Measurements from ENCODE around the gene RFNG.

RFNG gene

GRCh38 chr17:82012640-82013295 is 38.8 kb downstream of the RFNG start:
- no peak for DNase-seq

DNA sequence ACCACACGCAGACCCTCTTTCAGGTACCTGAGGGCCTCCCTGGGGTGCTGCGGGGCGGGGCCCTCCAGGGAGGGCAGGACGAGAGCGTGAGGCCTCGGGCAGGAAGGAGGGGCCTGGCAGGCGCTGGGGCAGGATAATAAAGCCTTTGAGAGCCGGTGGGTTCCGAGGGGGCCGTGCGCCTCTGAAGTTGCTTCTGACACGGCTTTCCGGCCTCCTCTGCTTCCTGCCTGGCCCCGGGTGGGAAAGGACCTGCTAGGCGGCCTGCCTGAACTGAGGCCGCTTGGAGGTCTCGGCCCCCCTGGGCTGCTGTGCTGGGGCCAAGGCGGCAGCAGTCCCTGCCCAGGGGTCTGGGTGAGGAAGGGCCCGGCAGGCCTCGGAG is 39.4 kb downstream of the RFNG start:
- DNase-seq = no peak

DNA sequence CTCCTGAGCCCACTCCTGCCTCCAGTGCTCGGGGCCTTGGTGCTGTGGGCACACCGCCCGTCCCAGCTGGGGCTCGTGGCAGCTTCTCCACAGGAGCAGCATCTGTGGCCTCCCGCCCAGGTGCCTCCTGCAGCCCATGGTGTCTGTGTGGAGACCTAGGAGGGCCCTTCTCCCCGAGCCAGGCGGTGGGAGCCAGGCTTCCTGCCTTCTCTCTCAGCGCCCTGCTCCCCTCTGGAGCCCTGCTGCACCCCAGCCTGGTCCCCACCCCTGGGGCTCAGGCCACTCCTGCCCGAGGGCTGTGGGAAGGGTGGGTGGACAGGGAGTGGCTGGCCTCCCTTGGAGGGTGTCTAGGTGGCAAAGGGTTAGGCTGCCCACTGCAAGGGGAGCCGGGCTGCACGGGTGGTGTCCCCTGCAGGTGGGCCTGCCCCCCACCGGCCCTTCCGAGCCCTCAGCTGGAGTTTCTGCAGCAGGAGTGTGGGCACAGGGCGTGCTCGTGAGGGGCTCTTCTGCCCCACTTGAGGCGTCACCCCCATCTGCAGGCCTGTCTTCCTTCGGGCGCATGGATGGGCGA is 39.9 kb downstream of the RFNG start:
- no peak for DNase-seq

DNA sequence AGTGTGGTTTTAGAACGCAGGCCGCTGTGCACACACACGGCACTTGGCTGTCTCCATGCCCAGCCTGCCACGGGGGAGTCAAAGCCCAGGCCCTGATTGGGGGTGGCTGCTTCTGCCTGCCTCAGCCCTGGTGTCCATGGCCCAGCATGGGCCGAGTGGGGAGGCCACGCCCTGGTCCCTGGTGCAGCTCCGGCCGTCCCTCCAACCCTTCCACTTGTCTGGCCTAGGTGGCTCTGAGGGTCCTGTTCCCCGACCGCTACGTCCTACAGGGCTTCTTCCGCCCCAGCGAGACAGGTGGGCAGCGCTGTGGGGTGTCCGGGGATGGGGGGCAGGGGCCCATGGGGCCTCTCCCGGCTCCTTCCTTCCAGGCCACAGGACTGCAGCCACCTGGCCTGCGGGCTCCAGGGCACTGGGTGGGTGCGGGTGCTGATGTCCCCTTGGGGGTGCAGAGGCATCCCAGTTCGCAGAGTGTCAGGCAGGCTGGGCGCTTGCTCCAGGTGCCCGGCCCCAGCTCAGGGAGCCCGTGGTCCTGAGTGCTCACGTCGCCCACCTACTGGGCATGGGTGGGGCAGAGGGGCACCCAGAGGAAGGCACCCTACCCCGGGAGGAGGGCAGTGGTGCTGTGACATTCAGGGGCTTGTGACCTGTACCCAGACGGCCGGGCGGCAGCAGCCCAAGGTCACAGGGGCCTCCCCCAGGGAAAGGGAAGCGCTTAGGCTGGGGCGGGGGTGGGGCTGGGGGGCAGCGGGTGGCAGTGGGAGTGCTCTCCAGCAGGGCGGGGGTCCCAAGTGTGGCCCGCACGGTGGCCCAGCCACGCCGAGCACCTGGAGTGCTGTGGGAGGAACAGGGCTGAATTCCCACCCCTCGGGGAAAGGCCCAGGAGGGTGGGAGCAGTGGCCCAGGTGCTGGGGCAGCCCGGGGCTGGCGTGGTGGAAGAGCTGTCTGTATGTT is 40.8 kb downstream of the RFNG start:
- DNase-seq = no peak

DNA sequence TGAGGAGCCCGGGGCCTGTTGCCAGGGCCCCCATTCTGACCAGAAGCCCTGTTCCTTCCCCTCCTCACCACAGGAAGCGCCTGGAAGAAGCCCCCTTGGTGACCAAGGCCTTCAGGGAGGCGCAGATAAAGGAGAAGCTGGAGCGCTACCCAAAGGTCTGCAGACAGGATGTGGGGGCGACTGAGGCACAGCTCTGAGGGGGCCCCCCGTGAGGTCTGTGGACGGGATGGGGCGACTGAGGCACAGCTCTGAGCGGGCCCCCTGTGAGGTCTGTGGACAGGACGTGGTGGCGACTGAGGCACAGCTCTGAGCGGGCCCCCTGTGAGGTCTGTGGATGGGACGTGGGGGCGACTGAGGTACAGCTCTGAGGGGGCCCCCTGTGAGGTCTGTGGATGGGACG is 42.2 kb downstream of the RFNG start:
- no peak for DNase-seq

- DNase-seq = no peak
Observed at GRCh38 chr17:82008941-82009405, 42.6 kb downstream of the RFNG start.

- no peak for DNase-seq
Observed at GRCh38 chr17:82008258-82008940, 43.2 kb downstream of the RFNG start.

GRCh38 chr17:82007495-82008257 is 43.9 kb downstream of the RFNG start:
- no peak for DNase-seq

DNA sequence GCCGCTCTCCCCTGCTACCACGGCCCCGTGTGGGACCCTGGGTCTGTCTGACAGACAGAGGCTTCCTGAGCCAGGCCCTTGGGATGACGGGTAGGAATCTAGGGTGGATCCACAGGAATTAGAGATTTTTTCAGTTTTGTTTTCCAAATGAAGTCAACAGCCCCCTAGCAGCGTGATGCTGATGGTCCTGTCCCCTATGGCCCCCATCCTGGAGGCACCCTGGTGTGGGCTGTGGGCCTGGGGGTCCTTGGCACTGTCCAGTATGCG is 44.5 kb downstream of the RFNG start:
- no peak for DNase-seq

DNA sequence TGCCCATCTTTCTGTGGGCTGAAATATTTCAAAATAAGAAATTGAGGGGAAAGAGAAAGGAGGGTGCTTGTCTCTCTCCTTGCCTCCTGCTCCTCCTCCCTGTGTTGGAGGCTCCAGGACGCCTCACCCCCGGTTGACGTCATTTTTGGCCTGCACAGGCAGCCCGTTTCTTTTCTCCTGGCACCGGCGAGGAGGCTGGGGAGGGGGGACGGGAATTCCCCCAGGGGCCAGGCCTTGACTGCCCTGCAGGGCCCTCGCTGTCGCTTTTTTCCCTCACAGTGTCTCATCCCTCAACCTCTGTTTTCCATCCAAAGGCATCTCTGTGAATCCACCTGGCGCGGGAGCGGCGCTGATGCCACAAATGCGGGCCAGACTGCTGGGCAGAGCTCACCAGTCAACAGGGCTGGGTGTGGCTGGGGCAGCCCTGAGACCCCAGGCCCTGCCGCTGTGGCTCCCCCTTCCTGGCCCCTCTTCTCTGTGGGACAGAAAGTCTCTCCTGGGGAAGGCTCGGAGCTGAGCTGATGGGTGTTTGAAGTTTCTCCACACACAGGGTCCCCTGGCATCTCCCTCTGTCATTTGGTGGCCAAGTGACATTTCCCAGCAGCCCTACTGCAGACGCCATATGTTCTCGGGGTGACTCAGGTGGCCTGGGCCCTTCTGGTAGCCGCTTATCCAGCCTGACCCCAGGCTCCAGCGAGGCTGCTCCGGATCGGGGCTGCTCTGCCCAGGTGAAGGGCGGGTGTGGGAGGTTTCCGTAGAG is 45.0 kb downstream of the RFNG start:
- peak; percentile 21 for DNase-seq

DNA sequence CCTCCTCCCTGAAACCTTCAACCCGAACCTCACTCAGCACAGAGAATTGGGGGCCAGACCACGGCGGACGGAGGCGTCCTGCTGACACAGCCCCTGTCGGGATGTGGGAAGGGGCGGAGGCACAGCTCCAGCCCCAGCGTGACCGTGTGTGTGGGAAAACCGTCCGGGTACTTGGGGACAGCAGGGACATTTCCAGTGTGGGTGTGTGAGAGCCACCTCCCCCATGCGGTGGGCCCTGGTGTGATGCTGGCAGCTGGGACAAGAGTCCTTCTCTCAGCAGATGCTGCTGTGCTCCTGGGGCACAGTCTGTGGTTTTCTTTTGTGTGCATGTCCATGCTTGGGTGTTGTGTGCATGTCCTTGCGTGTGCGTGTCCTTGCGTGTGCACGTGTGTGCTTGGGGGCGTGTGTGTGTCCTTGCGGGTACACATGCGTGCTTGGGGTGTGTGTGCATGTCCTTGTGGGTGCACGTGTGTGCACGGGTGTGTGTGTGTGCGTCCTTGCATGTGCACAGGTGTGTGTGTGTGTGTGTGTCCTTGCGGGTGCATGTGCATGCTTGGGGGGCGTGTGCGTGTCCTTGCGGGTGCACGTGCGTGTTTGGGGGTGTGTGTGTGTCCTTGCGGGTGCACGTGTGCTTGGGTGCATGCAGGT is 45.8 kb downstream of the RFNG start:
- no peak for DNase-seq

GRCh38 chr17:82004517-82005455 is 46.8 kb downstream of the RFNG start:
- DNase-seq = no peak

DNA sequence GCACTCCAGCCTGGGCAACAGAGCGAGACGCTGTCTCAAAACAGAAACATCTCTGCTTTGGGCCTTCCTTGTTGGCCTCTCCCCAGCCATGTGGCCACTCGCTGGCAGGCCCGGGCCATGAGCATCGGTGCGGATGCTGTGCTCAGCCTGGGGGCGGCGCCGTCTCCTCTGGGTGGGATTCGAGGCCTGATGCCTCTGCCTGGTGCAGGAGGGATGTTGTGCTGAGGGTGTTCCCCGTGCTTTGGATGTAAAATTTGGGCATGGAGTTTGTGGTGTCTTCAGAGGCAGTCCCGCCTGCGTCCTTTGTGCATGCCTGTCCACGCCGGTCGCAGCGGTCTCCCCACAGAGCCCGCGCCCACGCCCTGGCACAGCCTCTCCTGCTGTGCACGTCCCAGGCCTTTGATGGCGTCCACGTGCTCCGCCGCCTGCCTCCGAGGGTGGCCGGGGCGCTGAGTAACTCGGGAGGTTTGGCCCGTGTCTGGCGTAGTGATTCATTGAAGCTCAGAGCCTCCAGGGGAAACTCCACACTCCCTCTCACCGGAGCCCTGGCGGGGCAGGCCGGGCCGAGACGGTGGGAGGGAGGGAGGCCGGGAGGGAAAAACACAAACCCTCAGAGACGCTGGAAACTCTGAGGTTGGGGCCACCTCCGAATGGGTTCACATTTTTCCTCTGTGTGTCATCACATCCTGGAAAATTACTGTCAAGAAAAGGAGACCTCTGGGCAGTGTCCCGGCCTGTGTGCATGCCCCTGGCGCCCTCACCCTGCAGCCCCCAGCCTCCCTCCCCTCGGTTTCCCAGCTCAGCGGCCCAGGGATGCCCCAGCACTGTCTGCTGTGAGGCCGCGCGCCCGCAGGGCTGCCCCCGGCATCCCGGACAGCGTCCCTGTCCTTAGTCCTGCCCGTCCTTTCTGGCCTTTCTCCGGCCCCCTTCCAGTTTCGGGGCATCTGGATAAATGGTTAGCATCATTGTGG is 47.9 kb downstream of the RFNG start:
- DNase-seq = no peak

DNA sequence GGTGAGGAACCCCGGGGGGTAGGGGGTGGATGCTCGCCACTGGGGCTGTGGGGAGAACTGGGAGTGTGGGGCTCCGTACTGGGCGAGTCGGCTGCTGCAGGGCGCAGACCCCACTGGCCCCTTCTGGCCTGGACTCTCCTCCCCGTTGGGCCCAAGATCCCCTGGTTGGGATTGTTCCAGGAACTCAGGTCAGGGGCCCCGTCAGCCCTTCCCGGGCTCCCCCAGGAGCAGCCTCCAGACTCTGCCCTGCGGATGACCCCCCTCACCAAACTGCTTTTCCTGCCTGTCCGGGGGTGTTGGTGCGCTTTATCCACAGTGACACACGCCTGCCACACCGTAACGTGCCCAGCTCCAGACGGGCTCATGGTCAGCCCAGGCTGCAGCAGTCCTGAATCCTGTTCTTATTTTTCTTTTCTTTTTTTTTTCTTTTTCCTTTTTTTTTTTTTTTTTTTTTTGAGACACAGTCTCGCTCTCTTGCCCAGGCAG is 50.0 kb downstream of the RFNG start:
- no peak for DNase-seq

- DNase-seq = no peak
Observed at GRCh38 chr17:82000803-82001570, 50.6 kb downstream of the RFNG start.

DNA sequence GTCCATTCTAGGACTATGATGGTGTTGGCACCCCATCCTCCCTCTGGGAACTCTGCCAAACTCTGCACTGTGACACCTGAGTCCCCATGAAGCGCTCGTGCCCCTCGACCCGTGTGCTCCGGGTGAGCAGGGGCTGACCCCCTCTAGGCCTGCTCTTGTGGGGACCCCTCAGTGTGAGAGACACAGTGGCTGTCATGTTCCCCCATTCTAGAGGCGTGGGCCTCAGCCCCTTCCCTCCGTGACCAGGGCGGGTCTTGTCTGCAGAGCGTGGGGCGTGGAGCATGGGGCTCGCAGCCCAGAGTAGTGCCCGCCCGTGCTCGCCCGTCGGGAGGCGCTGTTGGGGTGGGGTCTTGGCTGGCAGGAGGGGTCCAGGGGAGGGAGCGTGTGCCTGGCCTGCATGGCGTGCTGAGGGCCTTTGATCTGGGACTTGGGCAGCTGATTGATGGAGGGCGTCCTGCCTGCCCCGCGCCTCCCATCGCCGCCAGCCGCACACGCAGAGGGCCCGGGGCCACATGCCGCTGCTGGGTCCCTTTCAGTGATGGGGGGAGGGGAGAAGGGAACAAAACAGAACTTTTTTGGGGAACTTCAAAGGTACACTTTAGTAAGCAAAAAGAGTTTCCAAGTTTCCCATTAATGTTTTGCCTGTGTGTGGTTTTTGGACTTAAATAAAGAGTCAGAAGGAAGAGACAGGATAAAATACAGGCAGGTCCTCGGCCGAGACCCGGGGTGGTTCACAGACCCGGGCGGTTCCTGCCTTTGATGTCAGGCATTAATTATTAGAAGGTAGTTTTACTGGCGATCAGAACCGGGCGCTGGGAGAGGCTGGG is 51.4 kb downstream of the RFNG start:
- DNase-seq = no peak

- no peak for DNase-seq
Observed at GRCh38 chr17:81999587-81999975, 52.0 kb downstream of the RFNG start.

Measured in NCI-H446 treated with DMSO at 0.1 percent for 48 hours (cell line).